Neural progenitor cell (in vitro differentiated cells): ENCODE results near the gene L3MBTL2. TPM values are rescaled to one million over a fixed set of nuclear protein-coding genes. Genes with fewer than 3 reads are reported as not detected.

Experiments
- DNase-seq: peaks from one replicate; pipeline ENCODE4 v3.0.0-alpha.2; 2016; ENCODE audit warnings: low spot score
- H2AFZ ChIP-seq: fragments of 200-600 bp; sonication (generic); replicated peaks from 2 replicates; pipeline ENCODE4 v1.6.1; 2016; ENCODE audit warnings: antibody characterized with exemption
- H3F3A ChIP-seq: fragments of 200-600 bp; sonication (generic); 2 replicates; pipeline ENCODE4 v1.6.1; 2016; ENCODE audit warnings: antibody characterized with exemption, low read depth
- H3K27ac ChIP-seq: fragments of 200-600 bp; sonication (generic); 2 replicates; pipeline ENCODE4 v1.5.1; 2016; ENCODE audit warnings: mild to moderate bottlenecking
- H3K27me3 ChIP-seq: fragments of 200-600 bp; sonication (generic); 2 replicates; pipeline ENCODE4 v1.6.1; 2016; ENCODE audit warnings: mild to moderate bottlenecking, moderate library complexity
- H3K36me3 ChIP-seq: fragments of 200-600 bp; sonication (generic); 2 replicates; pipeline ENCODE4 v1.5.1; 2016
- H3K4me1 ChIP-seq: fragments of 200-600 bp; sonication (generic); 2 replicates; pipeline ENCODE4 v1.6.1; 2016; ENCODE audit warnings: mixed run types
- H3K4me2 ChIP-seq: fragments of 200-600 bp; sonication (generic); 2 replicates; pipeline ENCODE4 v1.6.1; 2016
- H3K4me3 ChIP-seq: fragments of 200-600 bp; sonication (generic); 2 replicates; pipeline ENCODE4 v1.5.1; 2016
- H3K79me2 ChIP-seq: fragments of 200-600 bp; sonication (generic); 2 replicates; pipeline ENCODE4 v1.6.1; 2016; ENCODE audit warnings: low read depth
- H3K9ac ChIP-seq: fragments of 200-600 bp; sonication (generic); 2 replicates; pipeline ENCODE4 v1.6.1; 2016
- H3K9me3 ChIP-seq: fragments of 200-600 bp; sonication (generic); 2 replicates; pipeline ENCODE4 v1.5.1; 2016; ENCODE audit warnings: low read depth
- H4K20me1 ChIP-seq: fragments of 200-600 bp; sonication (generic); 2 replicates; pipeline ENCODE4 v1.6.1; 2016; ENCODE audit warnings: low read depth
- H3K27ac Mint-ChIP-seq: 3 replicates; pipeline ENCODE4 v1.8.0; 2021; ENCODE audit warnings: mixed read lengths
- H3K27me3 Mint-ChIP-seq: 2 replicates; pipeline ENCODE4 v1.8.0; 2022; ENCODE audit warnings: low read depth, mild to moderate bottlenecking, inconsistent platforms, moderate library complexity, mixed read lengths; ENCODE audit not compliant: insufficient read depth
- H3K36me3 Mint-ChIP-seq: 3 replicates; pipeline ENCODE4 v1.8.0; 2021; ENCODE audit warnings: mixed read lengths
- H3K4me1 Mint-ChIP-seq: 3 replicates; pipeline ENCODE4 v1.8.0; 2021; ENCODE audit warnings: mixed read lengths
- H3K4me3 Mint-ChIP-seq: 3 replicates; pipeline ENCODE4 v1.8.0; 2021; ENCODE audit warnings: mild to moderate bottlenecking, moderate library complexity, mixed read lengths
- H3K9me3 Mint-ChIP-seq: 3 replicates; pipeline ENCODE4 v1.8.0; 2020; ENCODE audit warnings: mixed read lengths
- EZH2 ChIP-seq: fragments of 200-600 bp; sonication (generic); IDR thresholded peaks from 2 replicates; pipeline ENCODE4 v1.6.1; 2017; ENCODE audit warnings: antibody characterized with exemption, mild to moderate bottlenecking, moderate library complexity
- EZH2phosphoT487 ChIP-seq: fragments of 200-600 bp; sonication (generic); IDR thresholded peaks from 2 replicates; pipeline ENCODE4 v1.6.1; 2017; ENCODE audit warnings: antibody characterized with exemption
- total RNA-seq: library from RNA; depleted of rRNA; stranded (reverse); fragments of >200 nt; gene quantifications from 2 replicates; pipeline ENCODE4 v1.2.3, GENCODE V29; 2015; ENCODE audit warnings: low replicate concordance
- TF ChIP-seq, protein P1 (sequence below): fragments of 200-600 bp; sonication (generic); IDR thresholded peaks from 2 replicates; pipeline ENCODE4 v1.5.1; 2017; ENCODE audit warnings: antibody characterized with exemption, mild to moderate bottlenecking

The L3MBTL2 gene
- 14.4 and 24.4 TPM in 2 replicates for total RNA-seq

DNA sequence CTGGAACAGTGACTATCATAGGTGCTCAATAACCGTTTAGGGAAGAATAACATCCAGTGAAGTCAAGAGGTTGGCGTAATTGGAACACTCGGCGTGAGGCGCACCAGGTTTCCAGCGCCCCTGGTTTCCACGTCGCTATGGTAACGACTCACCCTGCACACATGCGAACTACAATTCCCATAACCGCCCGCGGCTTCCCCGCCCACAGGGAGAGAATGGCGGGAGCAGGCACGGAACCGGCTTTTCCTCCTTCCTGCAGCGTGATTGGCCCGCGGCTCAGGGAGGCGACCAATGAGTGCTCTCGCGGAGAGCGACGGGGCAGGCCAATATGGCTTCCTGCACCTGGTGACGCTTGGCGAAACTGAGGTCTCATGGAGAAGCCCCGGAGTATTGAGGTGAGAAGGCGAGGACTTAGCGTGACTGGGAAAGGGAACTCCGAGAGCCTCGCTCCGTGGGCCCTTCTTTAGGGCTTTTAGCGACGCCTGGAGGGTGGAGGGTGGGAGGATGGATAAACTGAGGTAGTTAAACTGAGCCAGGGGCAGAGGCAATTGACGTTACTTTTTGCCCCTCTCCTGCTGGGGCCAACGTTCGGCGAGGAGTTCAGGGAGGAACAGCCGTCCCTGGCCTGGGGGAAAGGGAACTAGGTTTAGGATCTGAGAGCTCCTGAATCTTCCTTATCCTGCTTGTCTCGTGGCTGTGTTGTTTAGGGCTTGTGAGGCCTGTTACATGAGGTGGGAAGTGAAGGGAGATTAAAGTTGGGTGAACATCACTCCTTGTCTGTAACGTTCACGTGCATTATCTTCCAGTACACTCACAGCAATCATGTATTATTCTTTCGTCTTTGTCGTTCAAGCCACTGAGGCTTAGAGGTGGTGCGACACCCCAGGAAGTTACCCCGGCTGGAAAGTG lies at the start of gene L3MBTL2:
L3MBTL2 (plus strand) TSS at position 321 of the 909 bp plus-strand sequence; CDS start at position 372, 51 bp downstream.
- Histone ChIP-seq H3K79me2 (peaks cover 28% of the 10 kb centered on the region), H3K4me1 (peaks cover 4% of the 10 kb centered on the region), H3F3A (peaks cover 6% of the 10 kb centered on the region), H4K20me1 (no peaks in the 10 kb centered on the region), H3K27me3 (peaks cover 35% of the 10 kb centered on the region), H3K9me3 (no peaks in the 10 kb centered on the region), H3K4me3 (peak within 1 kb of the TSS; percentile 72), H3K9ac (peak within 1 kb of the TSS; percentile 81), H3K27ac (peak within 1 kb of the TSS; percentile 14), H3K36me3 (no peaks in the 10 kb centered on the region), H2AFZ (peak within 1 kb of the TSS; percentile 90), H3K4me2 (peak within 1 kb of the TSS; percentile 83)
- TF ChIP-seq EZH2 (no peak), EZH2phosphoT487 (no peak)
- TF ChIP-seq, protein P1, sequence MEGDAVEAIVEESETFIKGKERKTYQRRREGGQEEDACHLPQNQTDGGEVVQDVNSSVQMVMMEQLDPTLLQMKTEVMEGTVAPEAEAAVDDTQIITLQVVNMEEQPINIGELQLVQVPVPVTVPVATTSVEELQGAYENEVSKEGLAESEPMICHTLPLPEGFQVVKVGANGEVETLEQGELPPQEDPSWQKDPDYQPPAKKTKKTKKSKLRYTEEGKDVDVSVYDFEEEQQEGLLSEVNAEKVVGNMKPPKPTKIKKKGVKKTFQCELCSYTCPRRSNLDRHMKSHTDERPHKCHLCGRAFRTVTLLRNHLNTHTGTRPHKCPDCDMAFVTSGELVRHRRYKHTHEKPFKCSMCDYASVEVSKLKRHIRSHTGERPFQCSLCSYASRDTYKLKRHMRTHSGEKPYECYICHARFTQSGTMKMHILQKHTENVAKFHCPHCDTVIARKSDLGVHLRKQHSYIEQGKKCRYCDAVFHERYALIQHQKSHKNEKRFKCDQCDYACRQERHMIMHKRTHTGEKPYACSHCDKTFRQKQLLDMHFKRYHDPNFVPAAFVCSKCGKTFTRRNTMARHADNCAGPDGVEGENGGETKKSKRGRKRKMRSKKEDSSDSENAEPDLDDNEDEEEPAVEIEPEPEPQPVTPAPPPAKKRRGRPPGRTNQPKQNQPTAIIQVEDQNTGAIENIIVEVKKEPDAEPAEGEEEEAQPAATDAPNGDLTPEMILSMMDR = no peak
- Mint-ChIP-seq H3K4me1 (peaks cover 15% of the 10 kb centered on the region), H3K4me3 (peak within 1 kb of the TSS; percentile 98), H3K27ac (peak within 1 kb of the TSS; percentile 97), H3K27me3 (peaks cover 12% of the 10 kb centered on the region), H3K36me3 (peaks cover 4% of the 10 kb centered on the region), H3K9me3 (no peaks in the 10 kb centered on the region)
- DNase-seq = peak; percentile 99

- H3K27ac ChIP-seq = no peak overlapping the region
- no peak overlapping the region for H3K27ac Mint-ChIP-seq
- TF ChIP-seq, protein P1 = no peak
- no peak for TF ChIP-seq EZH2phosphoT487
- no peak for TF ChIP-seq EZH2
- no peak overlapping the region for H3K4me2 ChIP-seq
- peaks cover 3% of the 10 kb centered on the region for H3K79me2 ChIP-seq
- H3K36me3 ChIP-seq = peaks cover 75% of the 10 kb centered on the region
- H3K4me3 Mint-ChIP-seq = no peak overlapping the region
- no peak overlapping the region for H3K9ac ChIP-seq
- H2AFZ ChIP-seq = no peak overlapping the region
- no peaks in the 10 kb centered on the region for H3K4me1 Mint-ChIP-seq
- no peaks in the 10 kb centered on the region for H3K27me3 ChIP-seq
- no peaks in the 10 kb centered on the region for H3K4me1 ChIP-seq
- H3K36me3 Mint-ChIP-seq = peaks cover 53% of the 10 kb centered on the region
- no peaks in the 10 kb centered on the region for H3K9me3 ChIP-seq
- H4K20me1 ChIP-seq = peaks cover 35% of the 10 kb centered on the region
- peaks cover 16% of the 10 kb centered on the region for H3F3A ChIP-seq
- H3K4me3 ChIP-seq = no peak overlapping the region
- no peaks in the 10 kb centered on the region for H3K9me3 Mint-ChIP-seq
- peaks cover 3% of the 10 kb centered on the region for H3K27me3 Mint-ChIP-seq
- DNase-seq = no peak
These were observed 48.0 kb upstream of the L3MBTL2 start for GRCh38 chr22:41157083-41157482.

- H3K36me3 Mint-ChIP-seq = peaks cover 37% of the 10 kb centered on the region
- Histone ChIP-seq H3K9me3 (no peaks in the 10 kb centered on the region), H3K4me3 (no peak overlapping the region), H3K36me3 (peaks cover 32% of the 10 kb centered on the region), H3K79me2 (peaks cover 5% of the 10 kb centered on the region), H3K9ac (no peak overlapping the region), H4K20me1 (peaks cover 30% of the 10 kb centered on the region), H3K27me3 (no peaks in the 10 kb centered on the region), H3K4me2 (no peak overlapping the region), H3K27ac (no peak overlapping the region), H2AFZ (no peak overlapping the region), H3F3A (peaks cover 37% of the 10 kb centered on the region), H3K4me1 (no peaks in the 10 kb centered on the region)
- H3K4me1 Mint-ChIP-seq = no peaks in the 10 kb centered on the region
- DNase-seq = no peak
- no peaks in the 10 kb centered on the region for H3K27me3 Mint-ChIP-seq
- TF ChIP-seq EZH2phosphoT487 (no peak), EZH2 (no peak)
- TF ChIP-seq, protein P1 = no peak
- H3K9me3 Mint-ChIP-seq = no peaks in the 10 kb centered on the region
- H3K27ac Mint-ChIP-seq = no peak overlapping the region
- H3K4me3 Mint-ChIP-seq = no peak overlapping the region
These were observed 36.0 kb upstream of the L3MBTL2 start for GRCh38 chr22:41169157-41169556.
